ENCODE results near the gene NTRK2.

NTRK2 gene

DNA sequence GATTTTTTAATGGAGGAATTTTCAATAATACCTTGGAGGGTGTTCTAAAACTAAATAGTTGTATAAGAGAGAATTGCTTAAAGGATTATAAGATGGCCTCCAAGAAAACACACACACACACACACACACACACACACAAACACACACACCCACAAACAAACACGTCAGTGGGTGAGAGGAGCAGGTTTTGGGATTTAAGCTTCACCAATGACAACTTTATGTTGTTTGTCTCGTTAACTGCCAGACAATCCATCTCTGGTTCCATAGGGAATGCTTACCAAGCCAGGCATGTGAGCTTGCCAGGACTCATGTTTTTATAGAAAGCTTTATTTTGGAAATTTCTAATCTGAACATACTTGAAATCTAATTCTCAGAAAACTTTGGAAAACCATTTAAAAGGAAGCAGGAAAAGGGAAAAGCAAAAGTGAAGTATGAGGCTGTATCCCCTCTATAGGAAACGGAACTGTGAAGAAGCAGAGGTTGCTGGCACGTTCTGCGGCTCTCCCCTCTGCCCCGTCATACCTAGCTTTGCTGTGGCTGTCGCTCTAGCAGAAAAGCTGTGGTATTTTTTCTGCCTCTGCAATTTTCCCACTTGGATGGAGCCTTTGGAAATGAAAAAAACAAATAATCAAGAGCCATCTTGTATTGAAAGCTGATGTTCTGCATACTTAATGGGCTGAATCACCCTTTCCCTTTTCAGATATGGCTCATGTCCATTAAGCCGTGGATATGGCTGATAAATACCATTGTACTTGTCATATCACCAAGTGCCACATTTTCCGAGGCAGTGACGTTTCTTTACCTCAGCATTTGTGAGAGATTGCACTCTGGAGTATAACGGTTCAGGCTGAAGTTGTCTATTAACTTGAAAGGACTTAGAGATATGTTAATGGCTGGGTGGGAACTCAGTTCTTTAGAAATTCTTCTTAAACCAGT, 112.7 kb downstream of the NTRK2 start:
- no peak for DNase-seq

DNA sequence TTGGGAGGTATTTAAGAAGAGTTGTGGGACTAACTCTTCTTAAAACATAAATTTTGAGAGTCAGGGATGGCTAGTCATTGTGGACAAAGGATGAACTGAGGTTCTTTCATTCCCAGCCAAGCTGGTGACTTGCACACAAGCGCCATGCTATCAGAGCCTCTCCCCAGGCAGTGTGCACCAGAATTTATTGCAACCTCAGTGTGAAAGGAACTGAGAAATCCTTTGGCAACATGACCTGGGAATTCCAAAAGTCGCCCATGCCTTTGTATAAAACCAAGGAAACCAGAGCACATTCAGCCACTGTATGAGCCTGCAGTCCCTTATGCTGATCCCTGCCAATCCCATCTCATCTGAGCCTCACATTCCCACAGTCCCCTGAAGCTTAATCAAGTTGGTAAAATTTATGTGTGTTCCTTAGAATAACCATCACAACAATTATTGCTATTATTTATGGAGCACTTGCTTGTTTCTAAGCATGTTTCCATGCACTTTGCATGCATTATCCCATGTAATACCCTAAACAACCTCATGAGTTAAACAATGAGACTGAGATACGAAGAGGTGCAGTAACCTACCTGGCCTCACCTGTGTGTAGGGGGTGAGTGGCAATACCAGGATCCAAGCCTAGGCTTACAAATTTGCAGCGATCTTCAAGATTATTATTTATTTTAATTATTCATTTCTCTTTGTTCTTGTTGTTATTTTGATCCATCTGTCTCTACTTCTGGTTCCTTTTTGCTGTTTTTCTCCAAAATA, 116.4 kb downstream of the NTRK2 start:
- no peak for DNase-seq

DNA sequence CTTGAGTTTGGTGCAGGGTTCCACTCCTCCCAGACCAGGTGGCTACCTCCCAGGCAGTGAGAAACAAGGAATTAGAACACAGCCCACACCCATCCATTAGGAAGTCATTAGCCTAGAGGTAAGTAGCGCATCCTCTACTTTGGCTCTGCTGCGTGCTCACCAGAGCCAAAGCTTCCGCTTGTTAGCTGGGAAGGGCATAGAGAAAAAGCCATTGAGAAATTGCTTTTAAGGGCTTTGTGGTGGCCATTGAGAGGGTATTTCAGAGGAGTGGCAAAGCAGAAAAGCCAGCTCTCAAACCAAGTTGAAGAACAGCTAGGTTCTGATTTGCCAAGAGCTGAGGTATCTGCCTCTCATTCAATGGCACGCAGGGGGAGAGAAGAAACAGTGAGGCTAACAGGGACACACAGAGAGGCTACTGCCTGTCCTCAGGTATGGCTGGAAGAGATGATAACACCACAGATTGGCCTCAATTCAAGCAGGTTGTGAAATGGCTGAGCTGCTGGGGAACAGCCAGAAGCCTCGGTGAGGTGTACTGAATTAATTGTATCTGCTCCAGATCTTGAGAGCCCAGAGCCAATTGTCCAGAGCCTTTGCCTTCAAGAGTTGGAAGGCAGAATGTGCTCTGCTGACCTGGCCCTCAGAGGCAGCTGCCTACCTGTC, 119.4 kb downstream of the NTRK2 start:
- DNase-seq = no peak

DNA sequence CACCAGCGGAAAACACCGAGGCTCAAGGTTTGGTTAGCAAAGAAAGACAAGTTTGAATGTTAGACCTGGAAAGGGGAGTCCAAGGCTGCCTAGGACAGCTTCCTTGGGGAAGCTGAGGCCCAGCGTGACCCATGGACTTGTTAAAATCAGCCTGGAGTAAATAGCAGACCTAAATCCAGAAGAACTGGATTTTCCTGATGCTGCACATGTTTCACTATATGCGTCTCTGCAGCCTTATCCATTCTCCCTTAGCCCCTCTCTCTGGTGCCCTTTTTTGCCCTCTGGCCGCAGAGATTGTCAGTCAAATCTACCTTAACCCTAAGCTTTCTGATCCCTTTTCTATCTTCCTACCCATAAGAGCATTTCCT, 119.9 kb downstream of the NTRK2 start:
- DNase-seq = no peak

DNA sequence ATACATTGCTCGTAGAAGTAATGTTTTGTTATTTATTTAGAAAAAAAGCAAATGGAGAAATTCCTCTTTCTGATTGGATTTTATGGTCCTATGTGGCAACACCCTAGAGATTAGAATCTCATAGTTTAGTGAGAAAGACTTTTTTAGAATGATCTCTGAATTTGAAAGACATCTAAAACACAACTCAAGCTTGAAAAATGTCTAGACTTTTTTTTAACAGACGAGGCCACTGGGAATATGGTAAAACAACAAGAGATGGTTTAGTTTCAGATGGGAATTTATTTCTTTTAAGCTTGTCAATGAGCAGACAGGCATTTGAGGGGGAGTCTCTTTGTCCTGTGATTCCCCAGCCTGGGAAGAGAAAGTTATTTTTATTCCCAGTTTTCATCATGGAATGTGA, 122.1 kb downstream of the NTRK2 start:
- no peak for DNase-seq

DNA sequence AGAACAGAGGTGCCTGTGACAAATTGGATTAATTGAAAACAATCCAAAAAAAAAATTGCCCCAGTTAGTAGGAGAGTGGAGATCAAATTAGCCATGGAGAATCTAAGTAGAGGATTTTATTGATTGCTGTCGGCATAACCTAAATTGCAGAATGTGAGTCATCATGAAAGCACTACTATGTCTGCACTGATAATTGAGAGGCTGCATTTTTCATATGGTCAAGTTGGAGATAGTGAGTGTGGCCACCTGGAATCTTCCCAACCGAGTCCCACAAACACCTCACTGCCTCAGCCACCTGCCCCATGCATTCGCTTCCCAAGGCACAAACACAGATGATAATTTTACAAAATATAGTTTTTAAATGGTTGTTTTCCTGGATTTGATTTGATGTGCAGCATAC, 123.7 kb downstream of the NTRK2 start:
- no peak for DNase-seq

DNA sequence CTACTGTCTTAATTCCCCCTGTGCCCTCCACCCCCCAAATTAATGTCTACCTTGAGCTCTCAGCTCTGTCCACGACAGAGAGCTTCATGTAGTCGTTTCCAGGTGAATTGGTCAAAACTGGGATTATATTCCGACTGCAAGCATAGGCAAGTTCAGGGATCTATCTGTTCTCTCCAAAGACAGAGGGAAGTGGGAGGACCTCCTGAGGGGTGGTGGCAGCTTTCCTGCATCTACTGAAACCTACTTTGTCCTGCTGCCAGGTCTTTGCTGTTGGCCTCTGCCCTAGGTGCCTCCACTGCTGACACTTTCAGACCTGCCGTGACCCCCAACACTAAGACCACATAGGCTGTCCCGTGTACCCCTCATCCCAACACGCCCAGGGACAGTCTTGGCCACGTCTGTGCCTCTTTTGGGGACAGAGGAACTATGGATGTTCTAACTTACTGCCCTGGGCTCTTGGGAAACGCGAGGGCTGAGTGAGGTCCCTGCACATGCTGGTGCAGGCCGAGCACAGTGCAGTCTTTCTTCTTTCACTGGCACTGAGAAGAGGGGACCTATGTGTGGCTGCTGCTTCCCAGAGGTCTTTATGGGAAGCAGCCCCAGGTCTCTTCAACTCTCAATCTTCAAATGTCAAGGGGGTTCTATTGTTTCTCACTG, 125.6 kb downstream of the NTRK2 start:
- no peak for DNase-seq

DNA sequence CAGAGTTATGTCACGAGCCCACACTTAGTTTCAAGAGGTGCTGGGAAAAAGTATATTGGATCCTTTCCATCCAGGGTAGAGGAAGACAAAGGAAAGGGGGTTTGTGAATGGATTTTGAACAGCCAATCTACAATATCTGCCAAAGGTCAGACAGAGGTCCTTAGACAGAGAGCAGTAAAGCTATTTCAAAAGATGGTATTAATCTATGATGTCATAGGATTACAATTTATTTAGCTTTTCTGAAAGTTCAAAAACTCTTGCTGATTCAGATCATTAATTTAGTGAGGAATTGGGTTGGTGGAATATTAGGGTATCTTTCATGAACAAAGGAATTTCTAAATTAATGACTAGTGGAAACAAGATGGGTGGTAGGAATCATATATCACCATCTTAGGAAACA, 126.9 kb downstream of the NTRK2 start:
- no peak for DNase-seq

DNA sequence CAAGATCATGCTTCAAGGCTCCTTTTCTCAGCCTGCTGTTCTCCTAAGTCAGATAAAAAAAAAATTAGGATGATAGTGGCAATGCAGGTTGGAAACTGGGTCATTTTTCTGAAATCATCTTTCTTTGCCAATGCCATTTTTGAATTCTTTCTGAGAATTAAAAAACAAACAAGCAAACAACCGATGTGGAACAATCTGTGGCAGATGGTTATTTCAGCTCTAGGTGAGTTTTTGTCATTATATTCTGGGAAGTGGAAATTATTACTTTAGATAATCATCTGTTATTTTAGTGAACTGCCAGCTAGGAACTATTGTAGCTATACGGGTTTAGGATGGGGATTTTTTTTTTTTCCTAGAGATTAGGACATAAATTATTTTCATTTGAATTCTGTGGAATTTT, 129.7 kb downstream of the NTRK2 start:
- DNase-seq = no peak

DNA sequence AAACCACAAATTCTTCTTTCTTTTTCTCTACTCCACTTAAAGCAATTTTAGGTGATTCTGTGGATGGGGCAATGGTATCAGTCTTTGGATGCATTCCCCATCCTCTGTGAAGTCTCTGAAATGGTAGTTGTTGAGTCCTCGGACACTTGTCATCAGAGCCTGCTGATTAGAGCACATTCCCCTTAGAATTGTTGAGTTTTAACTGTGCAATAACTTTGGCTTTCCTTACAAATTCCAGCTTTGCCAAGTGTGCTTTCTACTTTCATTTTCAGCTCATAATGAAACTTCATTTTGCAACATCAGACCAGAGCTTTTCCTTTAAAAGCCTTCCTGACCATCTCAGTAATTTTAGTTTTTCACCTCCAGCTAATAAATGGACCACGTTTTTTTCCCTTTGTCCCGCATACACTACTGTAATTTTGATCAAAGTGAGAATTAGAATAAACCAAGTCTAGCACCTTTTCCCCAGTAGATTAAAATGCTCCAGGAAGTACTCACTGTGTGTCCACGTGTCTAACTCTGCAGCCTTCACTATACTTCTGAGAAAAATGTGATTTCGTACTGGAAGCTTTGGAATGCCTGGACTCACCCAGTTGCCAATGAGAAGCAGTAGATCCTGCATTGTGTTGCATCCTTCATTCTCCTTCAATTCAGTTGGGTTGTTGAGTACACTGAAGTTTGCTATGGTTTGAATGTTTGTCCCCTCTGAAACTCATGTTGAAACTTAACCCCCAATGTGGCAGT, 135.6 kb downstream of the NTRK2 start:
- DNase-seq = no peak

DNA sequence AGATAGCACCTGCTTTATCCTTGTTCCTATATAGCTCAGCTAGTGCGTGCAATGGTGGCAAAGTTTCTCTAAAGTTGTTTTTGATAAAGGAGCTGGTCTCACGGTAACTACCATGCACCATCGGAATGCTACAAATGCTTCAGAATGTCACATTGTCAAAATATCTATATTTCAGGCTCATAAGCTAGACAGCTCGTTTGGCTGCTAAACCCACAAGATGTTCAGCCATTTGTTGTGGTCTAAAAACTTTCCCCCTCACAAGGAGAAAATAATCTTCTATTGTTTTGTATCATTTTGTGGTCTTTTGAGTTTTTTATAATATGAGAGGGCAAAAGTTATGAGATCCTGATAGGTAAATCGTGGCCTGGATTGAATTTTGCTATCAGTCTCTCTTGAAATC, 137.9 kb downstream of the NTRK2 start:
- no peak for DNase-seq

DNA sequence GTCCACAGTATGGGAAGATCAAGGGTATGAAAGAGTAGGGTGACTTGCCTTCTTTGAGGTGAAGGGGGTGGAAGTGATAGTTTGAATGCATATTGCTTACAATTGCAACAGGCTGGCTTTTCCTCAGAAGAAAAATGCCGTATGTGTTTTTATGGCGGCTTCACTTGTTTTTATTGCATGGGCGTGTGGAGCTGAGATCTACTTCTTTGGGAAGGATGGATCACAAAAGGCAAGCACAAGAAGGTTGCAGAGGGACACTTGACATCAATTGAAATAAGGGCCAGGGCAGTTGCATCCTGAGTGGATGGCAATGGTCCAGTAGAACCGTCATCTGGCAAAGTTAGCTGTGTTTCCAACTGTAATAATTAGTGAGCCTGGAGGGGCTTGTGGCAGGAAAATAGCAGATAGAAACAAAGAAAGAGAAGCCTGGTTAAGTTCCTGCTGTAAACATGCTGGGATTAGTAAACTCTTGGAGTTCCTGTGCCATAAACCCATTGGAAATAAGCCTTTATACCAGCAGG, 138.4 kb downstream of the NTRK2 start:
- DNase-seq = no peak

DNA sequence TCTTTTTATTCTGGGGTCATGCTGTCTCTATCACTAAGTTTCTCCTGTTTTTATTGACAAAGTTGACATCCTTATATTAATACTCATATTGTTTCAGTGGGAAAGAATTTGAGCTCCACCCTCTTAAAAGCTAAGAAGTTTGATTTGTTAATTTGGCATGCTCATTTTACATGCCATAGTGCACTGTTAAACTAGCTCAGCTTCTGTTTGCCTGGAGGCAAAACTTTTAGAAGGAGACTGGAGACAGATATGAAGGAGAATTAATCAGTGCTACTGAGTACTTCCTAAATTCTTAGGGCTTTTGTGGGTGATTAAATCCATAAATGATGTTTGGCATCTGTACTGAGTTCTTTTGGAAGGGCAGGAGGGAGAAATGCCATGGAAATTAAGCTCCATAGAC, 138.9 kb downstream of the NTRK2 start:
- DNase-seq = no peak

DNA sequence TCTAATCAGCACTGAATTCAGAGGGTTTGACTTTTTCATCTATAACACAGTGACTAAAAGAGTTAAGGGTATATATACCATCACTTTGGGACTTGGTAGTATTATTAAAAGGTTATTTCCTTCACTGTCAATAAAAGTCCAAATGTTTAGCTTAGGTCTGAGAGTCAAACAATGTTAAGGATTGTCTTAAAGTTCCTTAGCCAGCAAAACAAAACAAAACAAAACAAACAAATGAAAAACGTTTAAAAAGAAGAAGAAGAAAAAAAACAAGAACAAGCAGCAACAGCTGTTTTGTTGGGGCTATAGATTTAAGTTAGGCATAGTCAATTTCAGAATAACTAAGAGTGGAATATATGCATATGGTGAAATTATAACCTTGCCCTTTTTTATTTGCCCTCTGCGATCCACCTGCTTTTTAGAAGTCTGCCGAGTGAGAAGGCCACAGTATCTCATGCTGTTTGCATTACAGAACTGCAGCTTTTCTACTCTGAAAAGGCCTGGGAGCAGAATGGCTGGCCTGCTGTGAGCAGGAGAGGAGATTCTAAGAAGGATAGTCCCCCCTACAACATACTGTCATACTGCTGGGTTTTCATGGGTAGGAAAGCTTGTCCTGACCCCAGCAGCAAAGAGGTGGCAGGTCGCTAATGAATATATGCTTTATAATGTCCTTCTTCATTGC, 141.7 kb downstream of the NTRK2 start:
- no peak for DNase-seq

DNA sequence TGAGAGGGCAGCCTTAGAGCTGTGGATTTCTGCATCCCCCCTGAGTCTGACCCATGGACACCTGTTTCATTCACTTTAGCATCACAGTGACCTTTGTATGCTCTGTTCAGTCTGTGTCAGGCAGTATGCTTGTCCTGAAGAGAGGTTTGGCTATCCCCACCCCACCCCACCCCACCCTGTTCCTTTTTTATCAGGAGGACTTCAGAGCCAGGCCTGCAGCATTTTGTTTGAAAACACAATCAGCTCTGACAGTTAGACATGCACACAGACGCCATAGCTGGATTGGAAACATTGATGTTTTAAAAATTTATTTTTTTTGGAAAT, 142.2 kb downstream of the NTRK2 start:
- DNase-seq = no peak

DNA sequence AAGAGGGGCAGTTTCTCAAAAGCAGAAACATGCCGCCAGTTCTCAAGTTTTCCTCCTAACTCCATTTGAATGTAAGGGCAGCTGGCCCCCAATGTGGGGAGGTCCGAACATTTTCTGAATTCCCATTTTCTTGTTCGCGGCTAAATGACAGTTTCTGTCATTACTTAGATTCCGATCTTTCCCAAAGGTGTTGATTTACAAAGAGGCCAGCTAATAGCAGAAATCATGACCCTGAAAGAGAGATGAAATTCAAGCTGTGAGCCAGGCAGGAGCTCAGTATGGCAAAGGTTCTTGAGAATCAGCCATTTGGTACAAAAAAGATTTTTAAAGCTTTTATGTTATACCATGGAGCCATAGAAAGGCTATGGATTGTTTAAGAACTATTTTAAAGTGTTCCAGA, 142.8 kb downstream of the NTRK2 start:
- DNase-seq = no peak

DNA sequence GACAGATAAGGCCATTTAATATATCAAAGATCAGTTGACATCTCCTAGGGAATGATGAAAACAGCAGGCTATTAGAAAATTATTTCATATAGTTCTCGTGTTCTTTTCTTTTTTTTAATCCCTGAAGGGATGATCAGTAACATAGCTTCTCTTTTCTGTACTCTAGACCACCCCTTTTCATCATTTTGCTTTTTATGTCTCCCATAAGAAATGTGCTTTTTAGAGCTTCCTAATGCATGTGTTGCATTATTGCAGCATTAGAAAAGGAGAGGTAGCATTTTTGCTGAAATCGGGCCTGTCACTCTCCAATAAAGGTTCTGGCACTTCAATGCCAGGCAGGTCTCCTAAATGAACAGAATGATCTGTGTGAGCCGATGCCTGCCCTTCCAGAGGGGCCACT, 143.3 kb downstream of the NTRK2 start:
- no peak for DNase-seq

DNA sequence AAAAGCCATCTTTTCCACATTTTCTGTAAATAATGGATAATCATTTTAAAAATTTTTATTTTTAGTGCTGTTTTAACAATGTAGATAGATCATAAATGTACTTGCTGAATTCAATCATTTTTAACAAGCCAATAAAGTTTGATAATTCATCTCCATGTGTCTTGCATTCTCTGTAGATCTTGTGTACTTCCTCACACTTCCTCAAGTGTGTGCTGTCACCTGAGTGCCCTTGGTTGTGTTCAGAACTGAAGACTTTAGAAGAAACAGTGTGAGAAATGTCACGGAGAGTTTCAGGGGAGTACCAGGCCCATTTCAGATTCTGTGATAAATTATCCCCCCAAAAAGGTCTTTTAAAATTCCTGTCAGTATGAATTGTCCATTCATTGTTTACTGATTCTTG, 146.0 kb downstream of the NTRK2 start:
- no peak for DNase-seq

DNA sequence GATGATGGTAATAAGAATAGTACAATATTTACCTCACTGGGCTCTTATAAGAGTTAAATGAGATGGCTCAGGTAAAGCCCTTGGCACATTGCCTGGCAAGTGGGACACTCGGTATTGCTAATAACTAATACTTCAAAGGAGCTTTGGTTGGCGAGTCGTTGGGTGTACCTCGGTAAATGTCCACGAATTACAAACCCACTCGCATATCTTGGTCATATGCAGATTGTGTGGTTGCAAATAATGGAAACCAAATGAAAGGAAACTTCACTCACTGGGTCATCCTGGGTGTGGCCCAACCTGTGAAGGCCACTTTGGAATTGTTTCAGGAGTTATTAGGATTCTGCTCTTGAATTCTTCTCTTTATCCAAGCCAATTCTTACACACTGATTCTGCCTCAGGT, 147.5 kb downstream of the NTRK2 start:
- DNase-seq = no peak

DNA sequence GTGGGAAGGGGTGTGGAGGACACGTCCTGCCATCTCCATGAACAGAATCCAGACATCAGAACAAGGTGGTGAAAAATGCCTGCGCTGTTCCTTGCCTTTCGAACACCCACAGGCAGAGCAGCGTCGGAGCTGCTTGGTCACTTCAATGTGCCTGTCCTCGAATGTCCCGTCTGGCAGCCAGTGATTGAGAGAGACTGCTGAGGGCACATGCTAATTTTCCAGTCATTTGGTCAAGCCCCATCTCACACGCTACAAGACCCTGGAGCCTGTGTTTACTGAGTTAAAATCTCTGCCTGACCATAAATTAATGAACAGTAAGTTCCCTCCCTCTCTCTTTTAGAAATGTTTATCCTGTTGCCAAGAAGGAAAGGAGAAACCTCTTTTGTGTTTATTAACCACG, 149.3 kb downstream of the NTRK2 start:
- no peak for DNase-seq

DNA sequence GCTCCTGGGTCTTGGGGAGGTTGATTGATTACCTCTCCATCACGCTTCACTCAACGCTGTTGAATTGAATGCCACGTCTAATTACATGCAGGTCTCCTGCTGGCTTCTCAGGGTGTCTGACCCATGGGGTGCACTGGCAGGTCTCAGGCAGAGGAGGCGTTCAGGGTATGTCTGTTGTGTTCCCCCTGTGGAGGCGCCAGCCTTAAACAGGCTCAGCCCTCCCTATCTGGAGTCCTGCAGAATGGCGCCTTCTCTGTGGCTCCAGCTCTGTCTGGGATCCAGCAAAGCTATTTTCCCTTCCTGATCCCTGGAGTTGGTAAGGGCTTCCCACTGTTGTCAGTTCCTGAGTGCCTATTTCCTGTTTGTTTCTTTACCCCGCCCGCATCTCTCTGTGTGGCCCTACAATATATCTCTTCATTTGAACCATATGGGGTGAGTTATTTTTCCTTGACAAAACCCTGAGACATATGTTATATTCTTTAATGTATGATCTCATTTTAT, 150.0 kb downstream of the NTRK2 start:
- no peak for DNase-seq
